Testis (tissue), 2 donors: Measurements from ENCODE around the gene BLTP2.

Experiments used
- POLR2A ChIP-seq: fragments of 450-650 bp; IDR thresholded peaks from one replicate; pipeline ENCODE4 v1.6.1; 2017; ENCODE audit warnings: antibody characterized with exemption, mild to moderate bottlenecking, moderate library complexity
- TF ChIP-seq, protein P1 (sequence below), 3 experiments: fragments of 450-650 bp in 2 of 3; fragments of 200-600 bp in 1 of 3; sonication (generic) in 1 of 3; IDR thresholded peaks; one replicate each; pipeline ENCODE4 v1.5.1; 2016 to 2019; ENCODE audit warnings: antibody characterized with exemption in 3 of 3, mild to moderate bottlenecking in 2 of 3, moderate library complexity in 1 of 3

DNA sequence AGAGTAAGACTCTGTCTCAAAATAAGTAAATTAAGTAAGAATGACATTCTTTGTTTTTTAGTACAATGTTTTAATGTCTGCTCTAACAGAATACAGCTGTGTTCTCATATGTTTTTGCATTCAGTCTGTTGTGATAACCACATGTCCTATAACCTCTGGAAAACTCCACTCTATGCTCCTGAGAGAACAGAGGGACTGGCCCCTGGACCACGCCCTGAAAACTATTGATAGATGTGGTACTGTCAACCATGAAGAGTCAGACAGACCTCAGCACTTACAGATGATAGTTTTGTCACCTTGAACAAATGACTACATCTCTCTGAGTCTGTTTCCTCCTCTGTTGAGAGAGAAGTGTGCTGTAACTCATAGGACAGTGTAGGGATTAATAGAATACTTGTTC, 25.0 kb upstream of the BLTP2 start:
- TF ChIP-seq, protein P1, sequence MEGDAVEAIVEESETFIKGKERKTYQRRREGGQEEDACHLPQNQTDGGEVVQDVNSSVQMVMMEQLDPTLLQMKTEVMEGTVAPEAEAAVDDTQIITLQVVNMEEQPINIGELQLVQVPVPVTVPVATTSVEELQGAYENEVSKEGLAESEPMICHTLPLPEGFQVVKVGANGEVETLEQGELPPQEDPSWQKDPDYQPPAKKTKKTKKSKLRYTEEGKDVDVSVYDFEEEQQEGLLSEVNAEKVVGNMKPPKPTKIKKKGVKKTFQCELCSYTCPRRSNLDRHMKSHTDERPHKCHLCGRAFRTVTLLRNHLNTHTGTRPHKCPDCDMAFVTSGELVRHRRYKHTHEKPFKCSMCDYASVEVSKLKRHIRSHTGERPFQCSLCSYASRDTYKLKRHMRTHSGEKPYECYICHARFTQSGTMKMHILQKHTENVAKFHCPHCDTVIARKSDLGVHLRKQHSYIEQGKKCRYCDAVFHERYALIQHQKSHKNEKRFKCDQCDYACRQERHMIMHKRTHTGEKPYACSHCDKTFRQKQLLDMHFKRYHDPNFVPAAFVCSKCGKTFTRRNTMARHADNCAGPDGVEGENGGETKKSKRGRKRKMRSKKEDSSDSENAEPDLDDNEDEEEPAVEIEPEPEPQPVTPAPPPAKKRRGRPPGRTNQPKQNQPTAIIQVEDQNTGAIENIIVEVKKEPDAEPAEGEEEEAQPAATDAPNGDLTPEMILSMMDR (IDR thresholded peaks at IDR 0.05) = no peak
- no peak for TF ChIP-seq POLR2A
